ENCODE data around the gene ATG101. TPM values are rescaled to one million over a fixed set of nuclear protein-coding genes. Genes with fewer than 3 reads are reported as not detected.

Gene ATG101
- total and polyA plus RNA-seq, 2 of the 13 experiments (the other 11 are each of a cell fraction or from before 2014, with no cell fraction given) = 58.2 to 67.7 TPM

- TF ChIP-seq ZNF660 (CRISPR knock-in tag; IDR thresholded peaks at IDR 0.05; ENCODE audit: borderline replicate concordance, low read depth) = no peak
- TF ChIP-seq USF2 (IDR thresholded peaks at IDR 0.05; ENCODE audit: low read depth, low read length) = no peak
- no peak for TF ChIP-seq USF2 (CRISPR knock-in tag; IDR thresholded peaks at IDR 0.05; ENCODE audit: borderline replicate concordance)
- TF ChIP-seq HNF1A (IDR thresholded peaks at IDR 0.05; ENCODE audit: low read depth) = no peak
- TF ChIP-seq HNF1A (CRISPR knock-in tag; IDR thresholded peaks at IDR 0.05; ENCODE audit: borderline replicate concordance) = no peak
- TF ChIP-seq ZBTB14 (CRISPR knock-in tag; IDR thresholded peaks at IDR 0.05) = no peak
- TF ChIP-seq HOXD1 (CRISPR knock-in tag; IDR thresholded peaks at IDR 0.05) = no peak
- TF ChIP-seq GZF1 (CRISPR knock-in tag; IDR thresholded peaks at IDR 0.05) = no peak
These were observed 20.1 kb upstream of the ATG101 start (continued) for GRCh38 chr12:52049688-52050087.

Measured in HepG2 (cell line).